Germinal center (tissue), 1 donor: ENCODE data around the gene BICDL1.
A peak's percentile ranks its signal among the peaks of the same experiment; 100 is the strongest.

Source experiments
- DNase-seq: peaks from one replicate; pipeline ENCODE4 v3.0.0; 2012; ENCODE audit warnings: mixed read lengths, low spot score

Gene BICDL1

DNA sequence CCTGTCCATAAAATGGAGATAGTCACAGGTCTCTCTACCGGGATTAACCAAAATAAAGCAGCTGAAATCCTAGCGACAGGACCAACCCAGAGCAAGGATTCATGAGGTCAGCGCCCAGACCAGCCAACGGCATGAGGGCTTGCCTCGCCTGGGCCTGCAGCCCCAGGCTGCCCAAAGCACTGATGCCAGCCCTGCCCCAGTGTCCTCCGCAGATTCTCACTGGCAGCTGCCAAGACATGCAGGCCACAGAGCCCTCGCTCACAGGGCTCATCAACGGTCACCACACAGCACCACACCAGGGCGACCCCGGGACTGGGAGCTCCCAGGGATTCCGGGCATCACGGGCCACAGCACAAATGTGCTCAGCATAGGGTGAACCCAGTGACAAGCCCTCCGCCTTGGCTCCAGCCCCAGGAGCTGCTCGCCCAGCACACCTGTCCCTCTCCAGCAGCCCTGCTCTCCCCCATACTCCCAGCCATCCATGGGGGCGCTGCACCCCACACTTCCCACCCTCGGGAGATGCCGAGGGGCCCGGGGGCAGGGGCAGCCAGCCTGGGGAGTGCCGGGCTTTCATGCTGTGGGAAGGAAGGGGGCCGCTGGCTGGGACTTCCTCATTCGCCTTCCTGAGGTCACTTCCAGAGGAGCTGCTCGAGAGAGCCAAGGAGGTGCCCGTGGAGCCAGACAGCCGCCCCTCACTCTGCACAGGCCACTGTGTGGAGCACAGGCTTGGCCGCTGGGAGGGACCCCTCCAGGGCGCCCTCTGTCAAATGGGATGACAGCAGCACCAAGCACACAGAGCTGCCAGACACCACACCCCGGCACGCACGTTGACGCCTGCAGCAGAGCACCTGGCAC lies 113.4 kb downstream of the BICDL1 start:
- DNase-seq: no peak

DNA sequence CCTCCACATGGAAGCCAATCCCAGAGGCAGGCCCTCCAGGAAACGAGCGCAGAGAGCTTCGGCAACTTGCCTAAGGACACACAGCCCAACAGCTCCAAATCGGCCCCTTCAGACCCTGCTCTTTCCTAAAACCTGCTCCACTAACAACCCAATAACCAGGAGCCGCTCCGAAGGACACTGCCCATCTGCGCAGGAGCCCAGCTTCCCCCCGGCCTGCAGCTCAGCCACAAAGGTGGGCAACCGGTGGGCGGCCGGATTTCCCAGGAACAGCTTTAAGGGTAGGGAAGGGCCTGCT lies 114.0 kb downstream of the BICDL1 start:
- no peak for DNase-seq

DNA sequence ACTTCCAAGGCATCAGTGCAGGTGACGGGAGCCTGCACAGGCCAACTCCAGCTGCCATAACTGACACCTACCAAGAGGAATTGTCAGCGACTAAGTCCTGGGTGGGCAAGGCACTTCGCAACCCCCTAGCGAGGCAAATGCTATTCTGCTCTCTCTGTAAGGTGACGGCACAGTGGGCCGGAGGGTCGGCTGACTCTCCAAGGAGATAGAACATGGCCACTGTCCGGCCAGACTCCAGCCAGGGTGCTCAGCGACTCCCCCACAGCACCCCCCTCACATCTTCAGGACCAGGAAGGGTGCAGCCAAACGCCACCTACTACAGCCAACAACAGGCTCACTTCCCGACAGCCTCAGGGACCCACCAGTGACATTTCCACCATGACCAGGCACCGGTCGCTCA lies 114.3 kb downstream of the BICDL1 start:
- DNase-seq: no peak

DNA sequence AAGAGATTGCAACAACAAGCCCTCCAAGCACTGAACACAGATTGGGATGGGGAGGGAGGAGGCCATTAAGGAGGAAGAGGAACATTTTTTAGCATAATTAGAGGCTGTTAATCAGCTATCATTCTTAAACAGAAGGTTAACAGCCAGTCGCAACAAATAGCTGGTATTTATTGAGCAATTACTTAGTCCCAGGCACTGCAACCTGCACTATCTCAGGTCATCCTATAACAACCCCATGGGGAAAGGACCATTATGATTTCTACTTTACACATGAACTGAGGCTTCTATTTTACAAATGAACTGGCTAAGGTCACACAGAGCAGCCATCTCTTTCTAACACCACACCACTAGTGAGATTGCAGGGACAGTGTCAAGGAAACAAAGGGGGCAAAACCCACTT lies 117.1 kb downstream of the BICDL1 start:
- no peak for DNase-seq

DNA sequence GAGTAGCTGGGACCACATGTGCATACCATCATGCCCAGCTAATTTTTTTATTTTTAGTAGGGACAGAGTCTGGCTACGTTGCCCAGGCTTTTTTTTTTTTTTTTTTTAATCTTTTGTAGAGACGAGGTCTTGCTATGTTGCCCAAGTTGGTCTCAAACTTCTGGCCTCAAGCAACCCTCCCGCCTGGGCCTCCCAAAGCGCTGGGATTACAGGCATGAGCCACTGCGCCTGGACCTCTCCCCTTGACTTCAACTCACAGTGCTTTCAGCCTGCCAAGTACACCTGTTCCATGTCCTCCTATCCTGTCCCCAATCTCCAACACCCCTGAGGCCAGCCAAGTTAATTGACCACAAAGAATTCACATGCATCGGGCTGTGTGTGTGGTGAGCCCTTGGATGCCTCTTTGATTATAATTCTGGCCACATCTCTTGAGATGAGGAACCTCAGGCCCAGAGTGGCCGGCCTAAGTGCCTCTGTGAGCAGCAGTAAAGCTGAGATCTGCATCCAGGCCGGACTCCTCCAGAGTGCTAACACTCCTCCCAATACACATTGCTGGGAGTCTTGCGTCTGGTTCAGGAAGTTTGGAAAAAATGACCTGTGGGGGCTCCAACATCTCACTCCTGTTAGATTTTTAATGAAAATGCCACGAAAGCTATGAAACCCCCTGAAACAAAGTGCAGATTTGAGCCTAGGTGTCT lies 120.7 kb downstream of the BICDL1 start:
- DNase-seq: no peak

DNA sequence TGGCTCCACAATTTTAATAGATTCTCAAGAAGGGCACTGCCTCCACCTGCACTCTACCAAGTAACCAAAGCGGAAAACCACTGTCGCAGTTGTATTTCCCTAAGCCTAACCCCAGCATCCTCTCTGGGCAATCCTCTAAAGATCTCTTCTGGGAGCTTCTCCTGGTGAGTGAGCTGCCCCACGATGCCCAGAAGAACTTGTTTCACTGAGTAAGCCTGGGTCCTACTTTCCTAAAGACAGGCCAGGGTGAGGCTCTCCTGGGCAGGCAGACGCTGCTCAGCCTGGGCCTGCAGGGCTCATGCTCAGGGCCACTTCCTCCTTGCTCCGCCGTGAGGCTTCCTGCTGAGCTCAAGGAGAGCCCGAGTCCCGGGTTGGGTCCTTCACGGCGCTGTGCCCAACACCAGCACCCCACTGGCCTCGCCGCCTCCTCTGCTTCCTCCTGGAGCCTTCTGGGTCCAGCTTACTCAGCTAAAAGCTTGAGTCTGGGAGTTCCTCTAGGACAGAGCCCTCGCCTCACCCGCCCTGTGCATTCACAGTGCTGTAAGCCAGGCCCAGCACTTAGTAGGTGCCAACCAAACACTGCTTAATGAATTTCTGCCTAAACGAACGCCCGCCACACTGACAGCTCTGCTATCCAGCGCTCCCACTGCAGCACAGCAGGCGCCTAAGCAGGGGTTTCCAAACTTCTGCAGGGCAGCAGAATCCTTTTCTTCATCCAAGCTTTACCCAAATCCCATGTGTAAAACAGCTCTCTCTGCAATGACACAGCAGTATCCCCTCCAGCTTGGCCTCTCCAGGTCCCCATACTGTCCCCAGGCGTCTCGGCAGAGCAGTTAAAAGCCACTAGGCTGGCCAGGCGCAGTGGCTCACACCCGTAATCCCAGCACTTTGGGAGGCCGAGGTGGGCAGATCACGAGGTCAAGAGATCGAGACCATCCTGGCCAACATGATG lies 121.8 kb downstream of the BICDL1 start:
- DNase-seq: peak; percentile 81

DNA sequence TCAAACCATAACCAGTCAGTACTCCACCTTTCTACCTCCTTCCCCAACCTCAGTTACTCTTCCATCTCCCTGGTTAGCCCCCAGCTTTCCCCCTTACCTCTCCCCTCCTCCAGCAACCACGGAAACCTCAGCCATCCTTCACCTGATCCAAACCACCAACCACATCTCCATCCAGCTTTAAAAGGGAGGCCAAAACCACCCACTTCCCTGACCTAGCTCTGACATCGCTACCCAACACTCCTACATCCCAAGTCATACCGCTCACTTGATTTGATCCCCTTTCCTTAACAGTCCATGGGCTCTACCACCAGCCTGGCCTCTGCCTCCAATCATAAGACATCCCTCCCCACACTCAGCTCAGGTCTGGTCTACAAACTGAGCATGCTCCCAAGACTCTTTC lies 126.0 kb downstream of the BICDL1 start:
- no peak for DNase-seq

DNA sequence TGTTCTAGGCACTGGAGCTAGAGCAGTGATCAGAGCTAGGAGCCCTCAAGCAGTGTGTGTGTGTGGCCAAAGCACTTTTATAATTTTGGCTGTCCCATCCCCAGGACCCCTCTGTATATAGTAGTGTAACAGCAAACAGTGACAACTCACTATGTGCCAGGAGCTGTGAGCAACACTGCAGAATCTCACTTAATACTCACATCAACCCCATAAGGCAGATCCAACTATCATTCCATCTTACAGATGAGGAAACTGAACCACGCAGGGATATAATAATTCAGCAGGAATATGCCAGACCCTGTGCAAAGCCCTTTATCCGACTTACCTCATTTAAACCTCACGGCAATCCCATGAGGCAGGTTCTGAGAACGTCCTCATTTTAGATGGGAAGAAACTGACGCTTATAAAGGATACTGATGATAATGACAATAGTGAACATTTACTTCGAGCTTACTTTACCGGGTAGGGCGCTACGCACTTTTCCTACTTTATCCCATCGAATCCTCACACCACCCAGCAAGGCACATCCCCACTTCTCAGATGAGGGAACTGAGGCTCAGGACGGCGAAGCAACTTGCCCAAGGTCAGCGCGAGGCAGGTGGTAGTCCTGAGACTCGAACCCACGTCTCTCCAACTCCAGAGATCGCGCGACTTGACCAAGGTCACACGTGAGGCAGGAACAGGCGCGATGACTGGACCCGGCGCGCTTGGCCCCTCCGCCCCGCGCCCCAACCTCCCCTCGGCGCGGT lies 126.8 kb downstream of the BICDL1 start:
- no peak for DNase-seq

DNA sequence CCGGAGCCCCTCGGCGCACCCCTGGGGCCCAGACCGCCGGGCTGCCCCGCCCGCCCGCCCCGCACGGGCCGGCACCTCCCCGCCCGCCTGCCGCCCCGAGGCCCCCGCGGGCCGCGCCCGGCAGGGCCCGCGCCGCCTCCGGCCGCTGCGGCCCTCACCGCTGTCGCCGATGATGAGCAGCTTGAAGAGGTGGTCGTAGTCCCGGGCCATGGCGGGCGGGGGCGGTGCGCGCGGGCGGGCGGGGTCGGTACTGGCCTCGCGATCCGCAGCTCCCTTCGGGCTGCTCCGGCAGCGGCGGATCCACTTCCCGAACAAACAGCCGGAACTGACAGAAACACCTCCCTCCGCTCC lies 127.4 kb downstream of the BICDL1 start, which contains the start of gene RAB35:
Gene RAB35 (minus strand): TSS at position 313 of the 351 bp plus-strand sequence. CDS start 103 bp downstream, at position 210.
- no peak for DNase-seq

DNA sequence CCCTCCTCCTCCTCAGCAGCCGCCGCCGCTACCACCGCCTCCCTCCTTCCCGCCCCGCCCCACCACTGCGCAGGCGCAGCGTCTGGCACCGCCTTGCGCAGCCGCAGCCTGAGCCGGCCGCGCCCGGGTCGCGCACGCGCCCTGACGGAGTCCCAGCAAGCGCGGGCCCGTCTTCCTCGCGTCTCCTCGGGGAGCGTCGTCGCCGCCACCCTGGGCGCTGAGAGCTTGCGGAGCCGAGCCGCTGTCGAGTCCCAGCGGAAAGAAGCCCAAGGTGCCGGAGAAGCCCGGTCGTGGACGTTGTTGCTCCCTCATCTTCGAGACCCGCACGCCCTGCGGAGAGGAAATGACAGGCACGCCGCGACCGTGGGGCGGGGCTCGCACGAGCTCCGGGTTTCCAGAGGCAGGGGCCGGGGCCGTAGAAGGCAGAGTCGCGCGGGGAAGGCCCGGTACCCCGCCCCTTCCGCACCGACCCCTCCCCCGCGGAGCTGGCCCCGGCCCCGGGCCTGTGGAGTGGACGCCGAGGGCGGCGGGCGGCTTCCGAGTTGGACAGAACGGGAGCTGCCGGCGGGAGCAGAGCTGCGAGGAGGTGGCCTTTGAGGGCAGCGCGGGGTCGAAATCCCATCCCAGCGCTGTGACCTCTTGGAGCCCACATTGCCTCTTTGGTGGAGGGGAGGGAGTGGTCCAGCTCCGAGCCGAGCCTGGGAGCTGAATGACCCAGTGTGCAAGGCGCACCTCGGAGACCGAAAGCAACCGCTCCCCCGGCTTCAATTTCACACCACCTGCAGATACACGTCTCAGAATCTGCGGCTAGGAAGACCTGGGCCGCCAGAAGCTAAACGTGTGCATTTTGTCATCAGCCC lies 128.0 kb downstream of the BICDL1 start:
- peak; percentile 99 for DNase-seq

DNA sequence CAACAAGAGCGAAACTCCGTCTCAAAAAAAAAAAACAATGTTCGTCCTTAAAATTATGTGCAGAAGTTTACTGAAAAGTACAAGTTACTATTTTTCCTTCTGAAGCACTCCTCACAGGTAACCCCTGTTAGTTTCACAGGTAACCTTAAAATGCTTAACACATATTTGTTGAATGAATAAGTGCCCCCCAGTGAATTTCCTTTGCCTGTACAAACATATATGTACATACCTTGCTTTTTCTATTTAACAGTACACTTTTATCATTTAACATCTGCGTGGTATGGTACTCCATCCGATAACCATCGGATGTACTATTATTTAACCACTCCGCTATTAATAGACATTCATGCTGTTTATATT lies 128.9 kb downstream of the BICDL1 start:
- no peak for DNase-seq

DNA sequence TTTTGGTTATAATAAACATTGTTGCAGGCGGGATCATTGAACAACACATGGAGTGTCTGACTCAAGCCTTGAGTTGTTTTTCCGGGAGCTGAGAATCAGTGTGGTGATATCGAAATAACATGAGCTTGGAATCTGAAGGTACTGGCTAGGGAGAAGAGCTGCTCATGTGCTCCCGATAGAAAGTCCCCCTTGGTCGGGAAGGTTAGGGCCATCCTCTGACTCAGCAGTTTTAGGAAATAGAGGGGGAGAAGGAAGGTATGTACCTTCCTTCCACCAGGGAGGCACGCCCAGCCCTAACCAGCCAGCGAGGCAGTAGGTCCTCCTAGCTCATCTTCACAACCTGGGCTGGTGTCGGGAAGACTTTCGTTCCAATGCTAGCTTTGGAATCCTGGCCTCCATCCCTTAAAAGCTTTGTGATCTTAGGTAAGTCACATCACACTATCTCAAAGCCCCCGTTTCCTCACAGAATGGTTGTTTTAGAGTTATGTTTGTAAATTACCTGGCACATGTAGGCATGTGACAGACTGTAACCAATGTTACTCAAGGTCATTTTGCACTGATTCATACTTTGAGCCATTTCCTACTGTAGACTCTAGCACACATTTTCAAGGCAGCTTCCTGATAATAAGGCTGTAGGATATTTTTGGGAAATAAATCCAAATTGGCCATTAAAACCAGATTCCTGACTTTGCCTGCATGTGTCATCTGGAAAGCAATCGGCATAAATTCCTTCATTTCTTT lies 129.5 kb downstream of the BICDL1 start:
- no peak for DNase-seq

DNA sequence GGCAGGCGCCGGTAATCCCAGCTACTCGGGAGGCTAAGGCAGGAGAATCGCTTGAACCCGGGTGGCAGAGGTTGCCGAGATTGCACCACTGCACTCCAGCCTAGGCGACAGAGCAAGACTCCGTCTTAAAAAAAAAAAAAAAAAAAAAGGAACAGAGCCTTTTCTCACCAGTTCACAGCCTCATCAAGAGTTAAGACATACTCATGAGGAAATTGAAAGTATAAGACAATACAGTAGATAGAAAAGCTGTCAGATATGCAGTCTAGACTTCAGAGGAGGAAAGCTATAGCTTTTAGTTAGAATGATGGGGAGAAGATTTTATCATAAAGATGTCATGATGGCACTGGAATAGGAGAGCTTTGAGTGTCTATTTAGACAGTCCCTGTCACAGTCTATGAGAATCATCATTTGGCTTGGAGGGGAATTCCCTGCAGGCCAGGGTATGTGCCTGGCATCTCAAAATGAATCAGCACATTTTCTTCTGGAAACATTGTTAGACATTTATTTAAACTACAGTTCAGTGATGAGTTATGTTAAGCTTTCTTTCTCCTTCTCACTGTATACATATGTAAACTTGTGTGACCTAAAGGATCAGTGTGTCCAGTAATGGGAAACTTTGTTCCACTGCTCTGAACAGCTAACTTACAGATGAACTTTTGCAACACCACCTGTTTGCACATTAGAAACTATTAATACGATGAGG lies 130.4 kb downstream of the BICDL1 start:
- no peak for DNase-seq

DNA sequence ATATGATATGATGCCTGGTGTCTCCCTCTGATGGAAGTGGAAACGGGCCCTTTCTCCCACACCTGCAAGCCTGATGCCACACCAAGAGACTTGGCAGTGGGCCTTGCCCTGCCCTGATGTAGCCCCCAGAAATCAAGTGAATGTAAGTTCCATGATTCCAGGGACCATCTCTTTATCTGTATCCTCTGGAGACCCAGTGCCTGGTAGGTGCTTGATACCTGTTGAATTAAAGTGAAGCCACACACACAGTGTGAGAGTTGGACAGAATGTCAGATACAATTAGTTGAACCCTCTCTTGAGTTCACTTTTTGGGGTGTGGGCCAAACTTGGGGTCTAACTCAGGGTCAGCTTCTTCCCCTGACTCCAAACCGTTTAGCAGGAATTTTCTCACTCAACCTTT lies 132.3 kb downstream of the BICDL1 start:
- DNase-seq: no peak

DNA sequence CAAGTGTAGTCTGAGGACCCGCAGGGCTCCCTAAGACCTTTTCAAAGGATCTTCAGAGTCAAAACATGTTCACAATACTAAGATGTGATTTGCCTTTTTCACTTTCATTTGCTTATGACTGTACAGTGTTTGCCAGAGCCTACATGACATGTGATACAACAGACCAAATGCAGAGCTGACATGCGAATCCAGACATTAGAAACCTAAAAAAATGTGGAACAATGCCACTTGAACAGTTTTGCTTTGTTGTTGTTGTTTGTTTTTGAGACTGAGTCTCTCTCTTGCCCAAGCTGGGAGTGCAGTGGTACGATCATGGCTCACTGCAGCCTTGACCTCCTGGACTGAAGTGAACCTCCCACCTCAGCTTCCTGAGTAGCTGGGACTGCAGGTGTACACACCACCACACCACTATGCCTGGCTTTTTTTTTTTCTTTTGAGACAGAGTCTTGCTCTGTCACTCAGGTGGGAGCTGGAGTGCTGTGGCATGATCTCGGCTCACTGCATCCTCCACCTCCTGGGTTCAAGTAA lies 132.8 kb downstream of the BICDL1 start:
- DNase-seq: peak; percentile 54

DNA sequence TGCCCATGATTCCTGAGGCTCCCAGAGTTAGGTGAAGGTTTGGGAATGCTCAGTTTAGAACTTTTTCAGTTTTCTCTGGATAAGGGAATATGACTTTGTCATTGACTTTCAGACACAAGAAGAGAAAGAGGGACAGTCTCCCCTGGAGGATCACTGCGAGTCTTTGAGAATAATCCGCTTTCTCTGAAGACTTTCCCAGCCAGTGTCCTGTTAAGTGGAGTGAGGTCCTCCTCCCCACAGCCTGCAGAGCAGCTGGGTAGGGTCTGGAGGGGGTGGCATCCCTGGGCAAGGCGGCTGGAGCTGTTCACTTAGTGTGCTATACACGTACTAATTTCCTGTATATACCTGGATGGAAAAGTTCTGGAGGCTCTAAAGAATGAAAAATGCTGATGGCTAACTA lies 136.0 kb downstream of the BICDL1 start:
- no peak for DNase-seq

DNA sequence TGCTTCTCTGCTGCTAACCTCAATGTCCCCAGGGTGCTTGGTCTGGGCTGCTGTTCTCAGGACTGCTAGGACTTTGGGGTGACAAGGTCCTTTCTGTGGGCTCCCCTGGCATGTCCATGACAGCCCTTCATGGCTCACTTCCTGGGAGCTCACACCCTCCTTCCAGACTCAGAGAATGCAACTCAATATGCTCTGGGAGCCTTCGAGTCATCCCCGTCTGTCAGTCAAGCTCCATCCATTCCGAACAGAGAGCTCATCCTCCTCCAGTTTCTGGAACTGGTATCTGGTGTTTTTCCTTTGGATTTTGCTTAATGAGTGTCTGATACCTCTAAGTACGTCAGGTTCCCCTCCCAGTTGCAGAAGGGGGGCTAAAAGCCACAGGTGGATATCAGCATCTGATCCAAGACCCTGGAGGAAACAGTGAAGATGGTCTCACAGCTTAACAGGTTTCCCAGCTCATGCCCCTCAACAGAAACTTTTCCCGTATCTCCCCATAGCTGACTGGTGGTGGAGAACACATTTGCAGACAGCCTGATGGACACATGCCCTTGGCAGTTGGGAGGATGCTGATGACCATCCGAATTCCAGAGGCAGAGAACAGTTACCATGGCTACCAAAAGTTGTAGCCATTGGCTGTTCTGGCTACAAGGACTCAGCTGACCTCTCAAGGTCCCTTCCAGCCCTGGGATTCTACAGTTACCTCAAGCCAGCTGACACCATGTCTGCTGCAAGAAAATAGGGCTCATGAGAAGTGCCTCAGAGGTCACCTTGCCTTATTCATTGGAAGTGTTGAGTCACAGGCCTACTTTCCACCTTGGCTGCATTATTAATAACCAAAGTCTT lies 137.0 kb downstream of the BICDL1 start:
- no peak for DNase-seq

DNA sequence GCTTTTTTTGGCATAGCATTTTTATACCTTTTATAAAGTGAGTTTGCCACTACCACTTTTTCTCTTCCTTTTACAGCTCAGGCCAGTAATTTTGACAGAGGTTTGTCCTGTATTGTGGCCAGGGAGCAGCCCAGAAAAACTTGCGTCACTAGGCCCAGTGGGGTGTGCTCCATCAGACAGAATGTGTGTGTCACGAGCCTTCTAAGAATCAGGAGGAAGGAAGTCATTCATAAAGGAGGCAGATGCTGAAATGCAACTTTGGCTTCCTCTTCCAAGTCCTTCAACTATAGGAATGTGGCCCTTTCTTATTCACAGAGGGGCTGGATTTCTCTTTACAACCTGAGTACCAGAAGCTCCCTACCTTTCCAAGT lies 137.6 kb downstream of the BICDL1 start:
- no peak for DNase-seq

DNA sequence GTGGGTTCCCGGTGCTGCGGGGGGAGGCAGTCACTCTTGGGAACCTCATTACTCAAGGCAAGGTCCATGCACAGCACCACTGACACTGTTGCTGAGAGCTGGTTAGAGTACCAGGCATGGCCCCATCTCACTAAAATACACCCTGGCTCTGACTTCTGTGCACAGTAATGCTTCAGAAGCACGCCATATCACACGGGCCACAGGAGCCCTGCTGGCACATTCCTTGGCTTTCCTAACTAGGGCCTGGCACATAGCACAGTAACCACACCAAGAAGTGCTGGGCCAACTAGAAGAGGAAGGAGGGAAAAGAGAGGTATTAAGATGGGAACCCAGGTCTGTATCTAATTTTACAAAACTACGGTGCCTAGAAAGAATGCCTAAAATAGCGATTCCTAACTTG lies 141.0 kb downstream of the BICDL1 start:
- DNase-seq: no peak
